ENCODE measurements around the gene CDH1. TPM values are rescaled to one million over a fixed set of nuclear protein-coding genes. Genes with fewer than 3 reads are reported as not detected.

The CDH1 gene
- total and polyA plus RNA-seq, 2 experiments from 2014 or later: 64.1 to 142 TPM

- TF ChIP-seq CREB1 (CRISPR knock-in tag; IDR thresholded peaks at IDR 0.05; ENCODE audit: low read depth) (no peak), POLR2AphosphoS5 (IDR thresholded peaks at IDR 0.05; ENCODE audit: low read depth) (no peak), EZH2phosphoT487 (IDR thresholded peaks at IDR 0.05; ENCODE audit: unreplicated experiment) (no peak), CTCF (conservative IDR thresholded peaks at IDR 0.05; ENCODE audit: low read depth in 2 of 2) (no peak), ZNF114 (CRISPR knock-in tag; IDR thresholded peaks at IDR 0.05) (no peak), ETS1 (IDR thresholded peaks at IDR 0.05) (no peak), ZNF331 (CRISPR knock-in tag; IDR thresholded peaks at IDR 0.05; ENCODE audit: low read depth) (no peak), NANOG (IDR thresholded peaks at IDR 0.05; ENCODE audit: borderline replicate concordance) (no peak), EZH2 (IDR thresholded peaks at IDR 0.05; ENCODE audit: low read depth, unreplicated experiment) (no peak)
Measured at GRCh38 chr16:68718590-68718989, 18.5 kb upstream of the CDH1 start (continued).

- Histone ChIP-seq H3K4me2 (no peak overlapping the region), H3K27ac (ENCODE audit: low read depth) (no peak overlapping the region), H3F3A (replicated peaks; ENCODE audit: low read depth) (no peaks in the 10 kb centered on the region), H3K4me1 (ENCODE audit: insufficient read depth) (peaks cover 7% of the 10 kb centered on the region; the same call in 1 of the 2 replicates), H3K36me3 (ENCODE audit: insufficient read depth) (no peaks in the 10 kb centered on the region), H2AFZ (no peak overlapping the region), H3K27me3 (ENCODE audit: insufficient read depth) (no peaks in the 10 kb centered on the region), H3K4me3 (no peak overlapping the region), H4K20me1 (replicated peaks; ENCODE audit: insufficient read depth) (no peaks in the 10 kb centered on the region), H3K79me2 (replicated peaks; ENCODE audit: insufficient read depth) (no peaks in the 10 kb centered on the region), H3K9me2 (ENCODE audit: insufficient read depth) (no peaks in the 10 kb centered on the region; the same call in 1 of the 2 replicates)
- Mint-ChIP-seq H3K27ac (no peak overlapping the region), H3K4me1 (peaks cover 7% of the 10 kb centered on the region), H3K36me3 (ENCODE audit: low read depth) (no peaks in the 10 kb centered on the region; the same call in 2 of the 3 replicates), H3K27me3 (ENCODE audit: insufficient read depth, low read depth, poor library complexity) (peaks cover 5% of the 10 kb centered on the region), H3K9me3 (peaks cover 3% of the 10 kb centered on the region; the same call in 1 of the 3 replicates), H3K4me3 (no peak overlapping the region)
- ATAC-seq (no peak), DNase-seq (ENCODE audit: low spot score) (no peak)
- TF ChIP-seq POLR2AphosphoS5 (IDR thresholded peaks at IDR 0.05; ENCODE audit: low read depth) (no peak), ZNF114 (CRISPR knock-in tag; IDR thresholded peaks at IDR 0.05) (no peak), STAT1 (IDR thresholded peaks at IDR 0.05; ENCODE audit: unreplicated experiment) (no peak), NANOG (IDR thresholded peaks at IDR 0.05; ENCODE audit: borderline replicate concordance) (no peak), CTCF (conservative IDR thresholded peaks at IDR 0.05; ENCODE audit: low read depth in 2 of 2) (no peak), ZNF462 (CRISPR knock-in tag; IDR thresholded peaks at IDR 0.05) (no peak)
Measured at GRCh38 chr16:68719993-68720489, 17.1 kb upstream of the CDH1 start.

All from GM23338 (cell line).